Naive thymus-derived CD4-positive, alpha-beta T cell (primary cell): ENCODE data around the gene PPA1. TPM values are rescaled to one million over a fixed set of nuclear protein-coding genes. Genes with fewer than 3 reads are reported as not detected.

ENCODE experiments used
- ATAC-seq: fragments of 150-1000 bp; cut with Tn5 transposase; 2 replicates; pipeline ENCODE4 v1.10.0; 2021; ENCODE audit warnings: mild to moderate bottlenecking, moderate library complexity
- CTCF ChIA-PET: fragments of 350-600 bp; sonication (Branson Sonifier 250); formaldehyde crosslinking; loops from one replicate; lab custom pipeline; 2021; ENCODE audit warnings: antibody characterized with exemption; lab: Charles Lee
- POLR2A ChIA-PET: fragments of 350-600 bp; sonication (Branson Sonifier 250); formaldehyde crosslinking; loops from one replicate; lab custom pipeline; 2021; ENCODE audit warnings: antibody characterized with exemption, inconsistent platforms; lab: Charles Lee
- DNase-seq, 9 donors: peaks; one replicate each; pipeline versions ENCODE4 v3.0.0 to v3.0.0-alpha.2; 2020 to 2022; ENCODE audit warnings: mixed read lengths in 1 of 9
- H3K27ac ChIP-seq: one replicate; pipeline ENCODE4 v1.7.0; 2013; ENCODE audit warnings: mild to moderate bottlenecking, low read depth, low read length, moderate library complexity
- H3K27me3 ChIP-seq, 2 donors: one replicate each; pipeline ENCODE4 v1.7.0; 2013; ENCODE audit warnings: low read length in 2 of 2, mild to moderate bottlenecking in 2 of 2, moderate library complexity in 2 of 2; ENCODE audit not compliant: control insufficient read depth in 2 of 2, insufficient read depth in 2 of 2
- H3K36me3 ChIP-seq, 3 experiments: 1 replicate in 2 of 3; 2 replicates in 1 of 3; pipeline ENCODE4 v1.7.0; 2013; ENCODE audit warnings: low read length in 3 of 3, mild to moderate bottlenecking in 3 of 3, moderate library complexity in 1 of 3; ENCODE audit not compliant: insufficient read depth in 3 of 3, control insufficient read depth in 2 of 3
- H3K4me1 ChIP-seq, 2 donors: one replicate each; pipeline ENCODE4 v1.7.0; 2013; ENCODE audit warnings: low read length in 2 of 2, mild to moderate bottlenecking in 2 of 2, moderate library complexity in 1 of 2; ENCODE audit not compliant: control insufficient read depth in 2 of 2, insufficient read depth in 2 of 2
- H3K4me3 ChIP-seq: 2 replicates; pipeline ENCODE4 v1.7.0; 2013; ENCODE audit warnings: mild to moderate bottlenecking, low read length
- H3K9me3 ChIP-seq, 3 experiments: 1 replicate in 2 of 3; 2 replicates in 1 of 3; pipeline ENCODE4 v1.7.0; 2013; ENCODE audit warnings: low read length in 3 of 3; ENCODE audit not compliant: control insufficient read depth in 2 of 3
- H3K27ac Mint-ChIP-seq, 9 donors: one replicate each; pipeline ENCODE4 v1.8.0; 2020 to 2022; ENCODE audit warnings: mixed read lengths in 9 of 9, mild to moderate bottlenecking in 8 of 9, moderate library complexity in 5 of 9, inconsistent platforms in 2 of 9
- H3K27me3 Mint-ChIP-seq, 5 donors: one replicate each; pipeline ENCODE4 v1.8.0; 2021 to 2022; ENCODE audit warnings: mixed read lengths in 5 of 5, mild to moderate bottlenecking in 1 of 5
- H3K36me3 Mint-ChIP-seq, 5 donors: one replicate each; pipeline ENCODE4 v1.8.0; 2020 to 2022; ENCODE audit warnings: mixed read lengths in 5 of 5, mild to moderate bottlenecking in 3 of 5, inconsistent platforms in 1 of 5
- H3K4me1 Mint-ChIP-seq, 7 donors: one replicate each; pipeline ENCODE4 v1.8.0; 2020 to 2022; ENCODE audit warnings: mixed read lengths in 7 of 7, mild to moderate bottlenecking in 3 of 7, inconsistent platforms in 1 of 7
- H3K4me3 Mint-ChIP-seq, 10 donors: one replicate each; pipeline ENCODE4 v1.8.0; 2020 to 2022; ENCODE audit warnings: mild to moderate bottlenecking in 10 of 10, mixed read lengths in 10 of 10, moderate library complexity in 6 of 10, inconsistent platforms in 2 of 10
- H3K9me3 Mint-ChIP-seq, 11 donors: one replicate each; pipeline ENCODE4 v1.8.0; 2020 to 2022; ENCODE audit warnings: mixed read lengths in 11 of 11, mild to moderate bottlenecking in 4 of 11, inconsistent platforms in 1 of 11, moderate library complexity in 1 of 11
- intact Hi-C, 2 donors: fragments of 100-400 bp; cut with micrococcal nuclease; formaldehyde crosslinking; loops; one replicate each; pipeline ENCODE4 v1.15.1; 2023
- polyA plus RNA-seq, 2 donors: library from polyadenylated mRNA; unstranded; fragments of 300-500 nt; fragmentation: Illumina TruSeq; gene quantifications; one replicate each; pipeline ENCODE4 v1.2.3, GENCODE V29; 2021
- total RNA-seq, 6 experiments: library from RNA in 5 of 6; stranded (reverse) in 5 of 6; gene quantifications; 1 replicate in 5 of 6; 2 replicates in 1 of 6; pipeline ENCODE4 v1.2.3 and lab custom pipeline; 2021 to 2026

PPA1 gene
- total and polyA plus RNA-seq, 7 experiments from 2014 or later: 51.9 to 179 (median 69.9) TPM

DNA sequence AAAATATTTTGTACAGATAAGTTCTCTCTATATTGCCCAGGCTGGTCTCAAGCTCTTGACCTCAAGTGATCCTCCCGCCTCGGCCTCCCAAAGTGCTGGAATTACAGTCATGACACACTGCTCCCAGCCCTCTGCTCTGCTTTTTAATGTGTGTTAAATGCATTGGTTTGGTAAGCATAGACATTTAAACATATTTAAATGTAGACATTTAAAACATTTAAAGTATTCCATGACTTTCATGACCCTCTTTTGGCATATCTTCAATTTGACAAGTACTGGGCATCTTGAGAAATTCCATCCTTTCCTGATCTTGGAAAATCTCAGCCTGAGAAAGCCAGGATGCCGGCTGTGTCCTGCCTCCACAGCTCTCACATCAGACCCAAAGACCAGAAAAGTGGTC lies 57.7 kb downstream of the PPA1 start:
- Histone ChIP-seq H3K27me3 (no peaks in the 10 kb centered on the region), H3K4me3 (no peak overlapping the region), H3K27ac (no peak overlapping the region), H3K4me1 (peaks cover 13 to 22% of the 10 kb centered on the region in 2 donors), H3K36me3 (no peaks in the 10 kb centered on the region), H3K9me3 (no peaks in the 10 kb centered on the region)
- H3K27ac Mint-ChIP-seq: peak overlapping the region in 4 of 9 donors; percentile 2 to 93 (median 75)
- intact Hi-C loops: no loop called here
- peaks cover 0 to 4% (median 0%) of the 10 kb centered on the region in 5 donors for H3K36me3 Mint-ChIP-seq
- H3K4me1 Mint-ChIP-seq: peaks cover 16 to 29% (median 26%) of the 10 kb centered on the region in 7 donors
- peaks cover 0 to 9% (median 0%) of the 10 kb centered on the region in 11 donors for H3K9me3 Mint-ChIP-seq
- CTCF ChIA-PET: interaction anchor here (0.6 kb wide), 1 partner anchor 1465 kb away, joined by 3 read pairs; no protein-coding TSS in a partner anchor
- POLR2A ChIA-PET: interaction anchor here (1.6 kb wide), 1 partner anchor 29 kb away, joined by 8 read pairs; the partner anchor contains the start of gene TYSND1
- H3K4me3 Mint-ChIP-seq: no peak overlapping the region
- no peak for ATAC-seq
- no peak for DNase-seq
- H3K27me3 Mint-ChIP-seq: peaks cover 0 to 18% (median 4%) of the 10 kb centered on the region in 5 donors

DNA sequence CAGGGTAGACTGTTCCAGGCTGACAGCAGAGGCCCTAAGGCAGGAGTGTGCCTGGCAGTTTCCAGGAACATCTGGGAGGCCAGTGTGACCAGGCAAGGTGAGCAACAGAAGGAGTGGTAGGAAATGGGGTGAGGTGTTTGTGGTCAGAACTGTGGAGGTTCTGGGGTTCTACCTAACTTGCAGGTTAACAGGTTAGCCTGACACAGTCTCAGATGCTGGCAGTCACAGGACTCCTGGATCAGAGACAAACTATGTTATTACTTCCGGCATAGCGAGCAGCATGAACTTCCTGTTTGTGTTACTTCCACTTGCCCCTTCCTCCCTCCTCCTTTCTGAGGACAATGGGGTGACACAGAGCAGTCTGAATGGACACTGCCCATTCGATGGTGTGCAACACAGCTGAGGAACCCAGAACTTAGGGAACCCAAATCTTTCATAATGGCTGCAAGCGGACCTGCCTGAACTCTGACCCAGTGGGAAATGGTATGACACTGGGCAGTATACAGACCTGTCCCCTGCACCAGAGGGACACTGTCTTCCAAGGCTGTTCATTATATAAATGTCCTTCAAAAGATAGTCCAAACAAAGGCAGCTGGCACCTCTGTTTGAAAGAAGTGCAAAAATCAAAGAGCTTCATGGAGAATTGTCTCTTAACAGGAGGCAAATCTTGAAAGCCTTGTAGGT lies 59.0 kb downstream of the PPA1 start:
- Histone ChIP-seq H3K27ac (peak overlapping the region; percentile 60), H3K36me3 (peaks cover 0 to 7% (median 0%) of the 10 kb centered on the region in 3 experiments), H3K4me1 (peaks cover 13 to 22% of the 10 kb centered on the region in 2 donors), H3K4me3 (peak overlapping the region; percentile 2), H3K27me3 (no peaks in the 10 kb centered on the region), H3K9me3 (no peaks in the 10 kb centered on the region)
- CTCF ChIA-PET: no interaction called here
- ATAC-seq (peak; percentile 26), DNase-seq (peak in 7 of 9 donors; percentile 25 to 50 (median 40))
- Mint-ChIP-seq H3K27ac (peak overlapping the region; percentile 37 to 97 (median 81)), H3K4me1 (peaks cover 21 to 34% (median 28%) of the 10 kb centered on the region in 7 donors), H3K36me3 (no peaks in the 10 kb centered on the region), H3K9me3 (peaks cover 0 to under 1% (median 0%) of the 10 kb centered on the region in 11 donors), H3K4me3 (peak overlapping the region in 9 of 10 donors; percentile 11 to 73 (median 51)), H3K27me3 (peaks cover 0 to 8% (median 0%) of the 10 kb centered on the region in 5 donors)
- POLR2A ChIA-PET: interaction anchor here (0.7 to 1.6 kb wide), 3 partner anchors 28 to 230 kb away, joined by 3 to 8 read pairs (median 3); partner anchors contain the start of genes EIF4EBP2 and TYSND1
- intact Hi-C loops: loop anchor here in 1 of 2 donors (5.0 kb wide), 1 partner anchor 208 kb away; the partner anchor contains the start of gene LRRC20

DNA sequence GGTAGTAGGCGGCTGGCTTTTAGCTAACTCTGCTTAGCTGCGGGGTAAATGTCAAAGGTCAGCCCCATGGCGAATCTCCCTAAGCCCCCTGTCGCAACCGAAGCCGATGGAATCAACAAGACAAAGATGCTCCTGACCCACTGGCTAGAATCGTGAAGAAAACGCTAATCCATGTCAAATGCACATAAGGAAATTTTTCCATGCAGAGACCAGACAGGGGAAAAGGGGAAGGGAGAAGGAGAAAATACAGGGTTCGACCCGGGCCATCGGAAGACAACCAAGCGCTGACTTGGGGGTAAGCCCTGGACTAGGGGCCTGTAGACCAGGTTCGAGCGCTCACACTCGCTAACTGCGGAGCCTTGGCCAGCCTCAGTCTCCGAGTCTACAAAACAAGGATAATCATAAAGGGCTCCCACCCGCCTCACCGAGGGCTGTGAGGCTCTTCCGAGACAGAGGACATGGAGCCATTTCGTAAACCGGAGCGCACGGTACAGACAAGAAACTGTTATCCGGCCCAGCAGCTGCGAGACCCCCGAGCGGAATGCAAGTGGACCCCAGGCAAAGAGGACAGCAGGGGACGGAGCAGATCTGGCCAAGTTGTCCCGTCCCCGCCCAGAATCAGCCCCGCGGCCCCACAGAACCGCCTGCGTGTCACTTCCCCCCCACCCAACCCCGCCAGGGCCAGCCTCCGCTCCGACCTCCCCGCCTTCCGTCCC lies 63.4 kb downstream of the PPA1 start:
- POLR2A ChIA-PET: interaction anchor here (0.6 to 7.7 kb wide), 13 partner anchors 9 to 243 kb away, joined by 3 to 139 read pairs (median 6); partner anchors contain the start of genes EIF4EBP2, PPA1 and TYSND1
- H3K4me3 Mint-ChIP-seq: peak overlapping the region; percentile 86 to 97 (median 94)
- DNase-seq: peak in 2 of 9 donors; percentile 8 to 30
- intact Hi-C loops: loop anchor here (1.0 to 5.0 kb wide), 10 partner anchors 8 to 1269 kb away; partner anchors contain the start of genes EIF4EBP2 (in 2 of the 2), LRRC20 (in 2 of the 2), PPA1 (in 2 of the 2) and TYSND1 (in 2 of the 2)
- H3K4me1 ChIP-seq: peaks cover 47 to 49% of the 10 kb centered on the region in 2 donors
- H3K27ac ChIP-seq: peak overlapping the region; percentile 95
- peak overlapping the region; percentile 88 for H3K4me3 ChIP-seq
- no peaks in the 10 kb centered on the region for H3K9me3 ChIP-seq
- peaks cover 46 to 70% (median 65%) of the 10 kb centered on the region in 7 donors for H3K4me1 Mint-ChIP-seq
- CTCF ChIA-PET: interaction anchor here (0.5 to 2.3 kb wide), 6 partner anchors 23 to 209 kb away, joined by 3 to 21 read pairs (median 4); partner anchors contain the start of genes PPA1 and TYSND1
- H3K27me3 Mint-ChIP-seq: no peaks in the 10 kb centered on the region
- peak overlapping the region; percentile 83 to 98 (median 96) for H3K27ac Mint-ChIP-seq
- H3K9me3 Mint-ChIP-seq: peaks cover 0 to 1% (median 0%) of the 10 kb centered on the region in 11 donors
- peaks cover 0 to 21% (median 0%) of the 10 kb centered on the region in 3 experiments for H3K36me3 ChIP-seq
- peak; percentile 18 for ATAC-seq
- H3K36me3 Mint-ChIP-seq: peaks cover 0 to 16% (median 9%) of the 10 kb centered on the region in 5 donors
- no peaks in the 10 kb centered on the region for H3K27me3 ChIP-seq

DNA sequence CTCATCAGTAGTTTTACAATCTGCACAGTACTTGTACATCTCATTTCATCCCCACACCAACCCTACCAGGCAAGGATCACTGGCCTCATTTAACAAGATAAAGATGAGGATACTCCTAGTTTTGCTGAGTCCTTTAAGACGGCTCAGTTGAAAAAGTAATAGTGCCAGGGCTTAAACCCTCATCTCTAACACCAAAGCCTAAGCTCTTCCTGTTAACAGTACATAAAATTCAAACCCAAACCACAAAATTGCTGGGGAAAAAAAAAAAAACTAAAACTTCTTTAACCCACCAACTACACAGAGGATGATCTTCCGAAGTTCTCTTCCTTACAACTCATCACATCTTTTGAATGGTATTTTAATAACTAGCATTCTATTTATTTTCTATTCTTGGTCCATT lies 64.2 kb downstream of the PPA1 start:
- intact Hi-C loops: loop anchor here in 1 of 2 donors (5.0 kb wide), 1 partner anchor 33 kb away; no protein-coding TSS in a partner anchor
- DNase-seq (peak in 7 of 9 donors; percentile 30 to 76 (median 52)), ATAC-seq (peak; percentile 5)
- peak overlapping the region; percentile 83 to 98 (median 96) for H3K27ac Mint-ChIP-seq
- H3K36me3 Mint-ChIP-seq: peaks cover 0 to 19% (median 9%) of the 10 kb centered on the region in 5 donors
- no peaks in the 10 kb centered on the region for H3K27me3 Mint-ChIP-seq
- Histone ChIP-seq H3K27me3 (no peaks in the 10 kb centered on the region), H3K4me1 (peaks cover 45 to 48% of the 10 kb centered on the region in 2 donors), H3K4me3 (peak overlapping the region; percentile 88), H3K36me3 (peaks cover 0 to 21% (median 0%) of the 10 kb centered on the region in 3 experiments), H3K9me3 (no peaks in the 10 kb centered on the region), H3K27ac (peak overlapping the region; percentile 95)
- peaks cover 41 to 69% (median 65%) of the 10 kb centered on the region in 7 donors for H3K4me1 Mint-ChIP-seq
- H3K9me3 Mint-ChIP-seq: peaks cover 0 to 1% (median 0%) of the 10 kb centered on the region in 11 donors
- peak overlapping the region; percentile 86 to 97 (median 94) for H3K4me3 Mint-ChIP-seq
- ChIA-PET POLR2A (interaction anchor here (0.6 to 7.7 kb wide), 7 partner anchors 10 to 198 kb away, joined by 3 to 139 read pairs (median 5); partner anchors contain the start of gene TYSND1), CTCF (interaction anchor here (0.7 to 2.3 kb wide), 4 partner anchors 23 to 217 kb away, joined by 3 to 16 read pairs (median 4); partner anchors contain the start of gene TYSND1)

DNA sequence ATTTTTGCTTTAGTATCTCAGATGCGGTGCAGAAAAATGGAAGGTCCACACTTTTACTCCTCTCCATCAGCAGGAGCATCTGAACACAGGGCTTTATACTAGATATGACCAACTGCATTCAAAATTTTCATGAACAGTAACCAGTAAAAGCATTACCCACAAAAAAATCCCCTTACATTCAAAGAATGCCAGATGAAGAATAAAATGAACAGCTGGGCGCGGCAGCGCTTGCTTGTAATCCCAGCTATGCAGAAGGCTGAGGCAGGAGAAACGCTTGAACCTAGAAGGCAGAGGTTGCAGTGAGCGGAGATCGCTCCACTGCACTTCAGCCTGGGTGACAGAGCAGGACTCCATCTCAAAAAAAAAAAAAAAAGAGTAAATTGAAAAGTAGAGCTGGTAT lies 66.0 kb downstream of the PPA1 start:
- Histone ChIP-seq H3K4me1 (peaks cover 53% of the 10 kb centered on the region in 2 donors), H3K27me3 (no peaks in the 10 kb centered on the region), H3K9me3 (no peaks in the 10 kb centered on the region), H3K27ac (no peak overlapping the region), H3K4me3 (no peak overlapping the region), H3K36me3 (peaks cover 0 to 21% (median 0%) of the 10 kb centered on the region in 3 experiments)
- H3K36me3 Mint-ChIP-seq: peaks cover 0 to 27% (median 12%) of the 10 kb centered on the region in 5 donors
- peaks cover 0 to 1% (median 0%) of the 10 kb centered on the region in 11 donors for H3K9me3 Mint-ChIP-seq
- DNase-seq (no peak), ATAC-seq (no peak)
- H3K27me3 Mint-ChIP-seq: no peaks in the 10 kb centered on the region
- H3K4me1 Mint-ChIP-seq: peaks cover 48 to 78% (median 74%) of the 10 kb centered on the region in 7 donors
- ChIA-PET POLR2A (interaction anchor here (1.1 to 7.7 kb wide), 3 partner anchors 10 to 18 kb away, joined by 3 to 139 read pairs (median 14); partner anchors contain the start of gene TYSND1), CTCF (interaction anchor here (0.9 to 2.3 kb wide), 3 partner anchors 21 to 54 kb away, joined by 3 to 16 read pairs (median 6); partner anchors contain the start of gene TYSND1)
- H3K4me3 Mint-ChIP-seq: peak overlapping the region; percentile 12 to 95 (median 66)
- peak overlapping the region in 5 of 9 donors; percentile 23 to 68 (median 29) for H3K27ac Mint-ChIP-seq
- intact Hi-C loops: loop anchor here in 1 of 2 donors (5.0 kb wide), 1 partner anchor 35 kb away; no protein-coding TSS in a partner anchor
